Kidney epithelial cell (primary cell): ENCODE measurements around the gene PRAMEF2. TPM values are rescaled to one million over a fixed set of nuclear protein-coding genes. Genes with fewer than 3 reads are reported as not detected.
A peak's percentile ranks its signal among the peaks of the same experiment; 100 is the strongest.
"Not testable (repeated sequence)": the region's sequence is repeated elsewhere in the genome, so short reads cannot be mapped to it uniquely, and the experiment has no call there.

ENCODE experiments used
- DNase-seq: peaks from one replicate; pipeline ENCODE4 v3.0.0-alpha.2; 2010; ENCODE audit warnings: low read depth
- H3K27me3 ChIP-seq: 2 replicates; pipeline ENCODE4 v1.6.0; 2011; ENCODE audit warnings: low read length; ENCODE audit not compliant: control insufficient read depth, insufficient read depth
- H3K36me3 ChIP-seq: 2 replicates; pipeline ENCODE4 v1.5.1; 2011; ENCODE audit warnings: low read length; ENCODE audit not compliant: control insufficient read depth, insufficient read depth
- H3K4me3 ChIP-seq: 2 replicates; pipeline ENCODE4 v1.5.1; 2011; ENCODE audit warnings: low read depth, mild to moderate bottlenecking, control low read depth, low read length
- total RNA-seq: library from RNA; depleted of rRNA; stranded (reverse); fragments of >200 nt; gene quantifications from 2 replicates; pipeline ENCODE4 v1.2.3, GENCODE V29; 2015
- TF ChIP-seq, protein P1 (sequence below): IDR thresholded peaks from 2 replicates; pipeline ENCODE4 v1.5.1; 2011; ENCODE audit warnings: mild to moderate bottlenecking, moderate library complexity, low read length, control low read depth, inconsistent platforms; ENCODE audit not compliant: insufficient read depth, poor library complexity, severe bottlenecking

PRAMEF2 gene, protein sequence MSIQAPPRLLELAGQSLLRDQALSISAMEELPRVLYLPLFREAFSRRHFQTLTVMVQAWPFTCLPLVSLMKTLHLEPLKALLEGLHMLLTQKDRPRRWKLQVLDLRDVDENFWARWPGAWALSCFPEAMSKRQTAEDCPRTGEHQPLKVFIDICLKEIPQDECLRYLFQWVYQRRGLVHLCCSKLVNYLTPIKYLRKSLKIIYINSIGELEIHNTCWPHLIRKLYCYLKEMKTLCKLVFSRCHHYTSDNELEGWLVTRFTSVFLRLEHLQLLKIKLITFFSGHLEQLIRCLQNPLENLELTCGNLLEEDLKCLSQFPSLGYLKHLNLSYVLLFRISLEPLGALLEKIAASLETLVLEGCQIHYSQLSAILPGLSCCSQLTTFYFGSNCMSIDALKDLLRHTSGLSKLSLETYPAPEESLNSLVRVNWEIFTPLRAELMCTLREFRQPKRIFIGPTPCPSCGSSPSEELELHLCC
- total RNA-seq: not detected in 2 replicates

DNA sequence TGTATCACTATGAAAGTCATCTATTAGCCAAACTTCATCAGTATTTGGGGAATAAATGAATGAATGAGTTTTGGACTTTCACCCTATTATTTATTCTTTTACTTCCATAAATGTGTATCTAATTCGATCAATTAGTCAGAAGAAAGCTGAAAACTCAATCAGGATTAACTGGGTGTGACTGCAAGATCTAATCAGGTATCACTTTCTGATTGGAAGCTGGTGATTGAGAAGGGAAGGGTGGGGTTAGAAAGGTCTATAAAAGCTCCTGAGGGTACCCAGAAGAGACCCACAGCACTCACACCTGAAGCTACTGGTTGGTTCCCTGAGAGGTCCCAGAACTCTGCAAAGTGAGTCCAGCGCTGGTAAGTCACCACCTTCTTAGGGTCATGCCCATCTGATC lies at the start of gene PRAMEF2:
Gene PRAMEF2 (plus strand): TSS at position 301 of the 400 bp plus-strand sequence. CDS start 1,924 bp downstream, outside the sequence.
- not testable (repeated sequence) for H3K36me3 ChIP-seq, DNase-seq, H3K27me3 ChIP-seq

DNA sequence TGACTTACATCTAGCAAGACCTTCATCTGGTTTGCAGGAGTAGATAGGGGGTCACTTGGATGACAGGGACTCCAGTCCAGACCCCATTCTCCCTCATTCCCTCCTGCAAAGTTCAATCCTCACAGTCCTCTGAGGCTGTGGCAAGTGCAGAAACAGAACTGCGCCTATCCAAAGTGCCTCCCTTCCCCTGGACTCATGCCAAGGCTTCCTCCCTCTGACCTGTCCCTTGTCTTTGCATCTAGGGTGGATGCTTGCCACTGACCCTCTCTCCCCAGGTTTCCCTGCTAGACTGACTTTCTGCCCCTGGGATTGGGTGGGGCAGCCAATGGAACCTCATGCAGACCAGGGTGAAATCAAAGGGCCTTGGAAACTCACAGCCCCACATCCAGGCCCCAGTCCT lies 47.0 kb upstream of the PRAMEF2 start:
- TF ChIP-seq, protein P1, sequence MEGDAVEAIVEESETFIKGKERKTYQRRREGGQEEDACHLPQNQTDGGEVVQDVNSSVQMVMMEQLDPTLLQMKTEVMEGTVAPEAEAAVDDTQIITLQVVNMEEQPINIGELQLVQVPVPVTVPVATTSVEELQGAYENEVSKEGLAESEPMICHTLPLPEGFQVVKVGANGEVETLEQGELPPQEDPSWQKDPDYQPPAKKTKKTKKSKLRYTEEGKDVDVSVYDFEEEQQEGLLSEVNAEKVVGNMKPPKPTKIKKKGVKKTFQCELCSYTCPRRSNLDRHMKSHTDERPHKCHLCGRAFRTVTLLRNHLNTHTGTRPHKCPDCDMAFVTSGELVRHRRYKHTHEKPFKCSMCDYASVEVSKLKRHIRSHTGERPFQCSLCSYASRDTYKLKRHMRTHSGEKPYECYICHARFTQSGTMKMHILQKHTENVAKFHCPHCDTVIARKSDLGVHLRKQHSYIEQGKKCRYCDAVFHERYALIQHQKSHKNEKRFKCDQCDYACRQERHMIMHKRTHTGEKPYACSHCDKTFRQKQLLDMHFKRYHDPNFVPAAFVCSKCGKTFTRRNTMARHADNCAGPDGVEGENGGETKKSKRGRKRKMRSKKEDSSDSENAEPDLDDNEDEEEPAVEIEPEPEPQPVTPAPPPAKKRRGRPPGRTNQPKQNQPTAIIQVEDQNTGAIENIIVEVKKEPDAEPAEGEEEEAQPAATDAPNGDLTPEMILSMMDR: no peak
- Histone ChIP-seq H3K27me3 (no peaks in the 10 kb centered on the region), H3K4me3 (no peak overlapping the region), H3K36me3 (no peaks in the 10 kb centered on the region)
- DNase-seq: no peak

More for the DNA sequence above, at the start of gene PRAMEF2:
- not testable (repeated sequence) for H3K4me3 ChIP-seq

DNA sequence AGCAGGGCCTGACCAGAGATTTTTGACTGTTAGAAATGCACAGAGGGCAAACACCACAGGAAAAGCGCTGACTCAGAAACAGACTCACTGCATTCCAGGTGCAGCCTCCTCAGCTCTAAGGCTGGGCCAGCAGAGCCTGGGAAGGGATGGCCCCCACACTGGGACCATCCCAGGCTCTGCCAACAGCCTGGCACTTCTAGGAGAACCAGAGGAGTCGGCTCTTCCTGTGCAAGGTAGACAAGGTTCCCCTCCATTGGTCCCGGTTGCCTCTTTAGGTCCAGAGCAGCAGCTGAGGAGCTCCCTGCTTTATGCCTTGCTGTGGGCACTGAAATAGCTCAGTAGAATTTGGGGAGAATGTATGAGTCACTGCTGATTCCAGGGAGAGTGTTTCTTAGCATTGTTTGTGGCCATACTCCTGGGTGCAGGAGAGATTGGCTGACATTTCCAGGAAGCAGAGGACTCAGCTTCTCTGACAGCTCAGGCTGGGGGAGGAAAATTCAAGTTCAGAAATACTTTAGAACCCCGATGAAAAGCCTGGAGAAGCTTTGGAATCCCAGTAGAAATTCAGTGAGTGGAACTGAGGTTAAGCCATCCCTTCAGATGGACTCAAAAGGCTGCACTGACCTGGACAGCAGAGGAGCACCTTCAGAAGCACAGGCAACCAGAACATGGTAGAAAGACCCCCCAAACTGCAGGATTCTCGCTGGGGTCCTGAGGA lies 46.0 kb upstream of the PRAMEF2 start:
- TF ChIP-seq, protein P1: no peak
- no peak overlapping the region for H3K4me3 ChIP-seq
- no peaks in the 10 kb centered on the region for H3K36me3 ChIP-seq
- DNase-seq: peak; percentile 14
- no peaks in the 10 kb centered on the region for H3K27me3 ChIP-seq

DNA sequence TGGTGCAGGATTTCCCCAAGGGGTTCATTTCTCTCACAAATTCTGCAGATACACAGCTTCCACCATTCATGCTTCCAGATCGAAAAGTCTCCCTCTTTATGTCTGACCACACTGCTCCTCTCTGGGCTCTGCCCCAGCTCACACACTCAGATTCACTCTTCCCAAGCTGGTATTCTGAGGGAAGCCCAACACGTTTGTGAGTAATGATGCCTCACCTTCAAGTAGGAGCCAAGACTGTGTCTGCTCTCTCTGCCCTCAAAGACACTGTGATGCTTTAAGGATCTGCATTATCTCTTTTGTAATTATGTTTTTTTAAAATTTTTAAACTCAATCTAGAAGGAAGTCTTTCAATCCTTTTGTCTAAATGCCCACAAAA lies 45.5 kb upstream of the PRAMEF2 start:
- TF ChIP-seq, protein P1: no peak
- H3K36me3 ChIP-seq: no peaks in the 10 kb centered on the region
- H3K27me3 ChIP-seq: no peaks in the 10 kb centered on the region
- DNase-seq: no peak
- no peak overlapping the region for H3K4me3 ChIP-seq

DNA sequence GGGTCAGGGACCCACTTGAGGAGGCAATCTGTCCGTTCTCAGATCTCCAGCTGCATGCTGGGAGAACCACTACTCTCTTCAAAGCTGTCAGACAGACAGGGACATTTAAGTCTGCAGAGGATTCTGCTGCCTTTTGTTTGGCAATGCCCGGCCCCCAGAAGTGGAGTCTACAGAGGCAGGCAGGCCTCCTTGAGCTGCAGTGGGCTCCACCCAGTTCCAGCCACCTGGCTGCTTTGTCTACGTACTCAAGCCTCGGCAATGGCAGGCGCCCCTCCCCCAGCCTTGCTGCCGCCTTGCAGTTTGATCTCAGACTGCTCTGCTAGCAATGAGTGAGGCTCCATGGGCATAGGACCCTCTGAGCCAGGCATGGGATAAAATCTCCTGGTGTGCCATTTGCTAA lies 37.8 kb upstream of the PRAMEF2 start:
- DNase-seq, H3K36me3 ChIP-seq, H3K27me3 ChIP-seq, H3K4me3 ChIP-seq: not testable (repeated sequence)

DNA sequence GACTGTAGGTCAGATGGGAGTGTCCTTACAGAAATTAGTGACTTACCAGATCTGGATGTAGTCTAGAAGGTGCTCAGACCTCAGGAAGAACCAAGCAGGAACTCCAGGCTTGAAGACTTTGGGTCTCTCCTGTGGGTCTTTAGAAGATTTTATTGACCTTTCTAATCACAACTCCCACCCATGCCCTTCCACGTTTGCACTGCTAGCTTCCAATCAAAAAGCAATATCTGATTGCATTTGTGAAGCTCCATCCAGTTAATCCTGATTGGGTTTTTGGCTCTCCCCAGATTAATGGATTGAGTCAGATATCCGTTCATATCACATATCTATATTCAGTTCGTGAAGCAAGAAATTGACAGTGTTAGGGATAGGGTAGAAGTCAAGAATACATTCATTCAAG lies 25.6 kb upstream of the PRAMEF2 start, which contains the start of gene PRAMEF11:
Gene PRAMEF11 (minus strand): TSS at position 101 of the 400 bp plus-strand sequence. CDS start 2,621 bp downstream, outside the sequence.
- not testable (repeated sequence) for H3K4me3 ChIP-seq, H3K27me3 ChIP-seq, DNase-seq, H3K36me3 ChIP-seq

DNA sequence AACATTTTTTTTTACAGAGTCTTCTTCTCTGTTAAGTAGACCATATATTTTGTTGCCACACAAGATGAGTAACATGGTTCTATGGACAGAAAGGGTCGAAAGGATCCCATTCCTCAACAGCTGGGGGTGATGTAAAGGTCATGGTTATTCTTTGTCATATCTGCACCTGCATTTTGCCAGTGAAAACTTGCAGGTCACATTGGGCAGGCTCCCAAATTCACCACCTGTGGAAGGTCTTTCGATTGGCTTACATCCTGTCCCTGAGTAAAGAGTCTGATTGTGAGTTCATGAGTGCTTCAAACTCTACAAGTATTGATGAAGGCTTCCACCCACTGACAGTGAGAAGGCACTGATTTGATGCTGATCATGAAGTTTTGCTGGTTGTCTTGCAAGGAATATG lies 23.6 kb upstream of the PRAMEF2 start:
- not testable (repeated sequence) for H3K27me3 ChIP-seq, H3K36me3 ChIP-seq, DNase-seq, H3K4me3 ChIP-seq

DNA sequence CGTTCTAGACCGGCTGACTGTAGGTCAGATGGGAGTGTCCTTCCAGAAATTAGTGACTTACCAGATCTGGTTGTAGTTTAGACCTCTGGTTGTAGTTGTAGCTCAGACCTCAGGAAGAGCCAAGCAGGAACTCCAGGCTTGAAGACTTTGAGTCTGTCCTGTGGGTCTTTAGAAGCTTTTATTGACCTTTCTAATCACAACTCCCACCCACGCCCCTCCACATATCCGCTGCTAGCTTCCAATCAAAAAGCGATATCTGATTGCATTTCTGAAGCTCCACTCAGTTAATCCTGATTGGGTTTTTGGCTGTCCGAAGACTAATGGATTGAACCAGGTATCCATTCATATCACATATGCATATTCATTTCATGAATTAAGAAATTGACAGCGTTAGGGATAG lies 8.3 kb upstream of the PRAMEF2 start, which contains the start of gene HNRNPCL1:
Gene HNRNPCL1 (minus strand): TSS at position 101 of the 400 bp plus-strand sequence. CDS start 431 bp downstream, outside the sequence.
- not testable (repeated sequence) for H3K36me3 ChIP-seq, H3K4me3 ChIP-seq, DNase-seq, H3K27me3 ChIP-seq
